Right lobe of liver (tissue), 6 donors: ENCODE measurements around the gene DEDD2. TPM values are rescaled to one million over a fixed set of nuclear protein-coding genes. Genes with fewer than 3 reads are reported as not detected.

ENCODE experiments used
- ATAC-seq, 4 donors: fragments of 200-7000 bp; cut with Tn5 transposase; one replicate each; pipeline ENCODE4 v1.9.1; 2020; ENCODE audit warnings: mild to moderate bottlenecking in 4 of 4, moderate library complexity in 4 of 4
- DNase-seq, 3 donors: peaks; one replicate each; pipeline ENCODE4 v3.0.0-alpha.2; 2020
- H3K27ac ChIP-seq, 3 donors: fragments of 200-600 bp; one replicate each; pipeline ENCODE4 v1.8.0; 2022
- H3K27me3 ChIP-seq, 2 donors: fragments of 200-600 bp; one replicate each; pipeline ENCODE4 v1.8.0; 2022
- H3K36me3 ChIP-seq, 4 donors: fragments of 200-600 bp; sonication (generic) in 1 of 4; one replicate each; pipeline versions ENCODE4 v1.5.1 to v1.8.0; 2017 to 2022; ENCODE audit warnings: control low read depth in 1 of 4
- H3K4me1 ChIP-seq, 4 donors: fragments of 200-600 bp; sonication (generic) in 1 of 4; one replicate each; pipeline versions ENCODE4 v1.5.1 to v1.8.0; 2017 to 2022; ENCODE audit warnings: control low read depth in 1 of 4
- H3K4me3 ChIP-seq, 3 donors: fragments of 200-600 bp; one replicate each; pipeline ENCODE4 v1.8.0; 2022
- H3K9me3 ChIP-seq, 4 donors: fragments of 200-600 bp; sonication (generic) in 1 of 4; one replicate each; pipeline versions ENCODE4 v1.5.1 to v1.8.0; 2017 to 2022; ENCODE audit warnings: control low read depth in 1 of 4
- POLR2A ChIP-seq: fragments of 450-650 bp; IDR thresholded peaks from one replicate; pipeline ENCODE4 v1.6.1; 2017; ENCODE audit warnings: antibody characterized with exemption, mild to moderate bottlenecking
- WGBS: methylation state at CpG from one replicate; pipeline ENCODE4 v1.1.6; 2018; ENCODE audit warnings: low coverage, low lambda C conversion rate; ENCODE audit not compliant: insufficient coverage; ENCODE audit errors: missing lambda C conversion rate; 5-methylcytosine and 5-hydroxymethylcytosine counted together
- intact Hi-C, 2 donors: fragments of 100-400 bp; cut with DNase I; formaldehyde crosslinking; loops; one replicate each; pipeline versions ENCODE4 v1.11.2 to v1.14.1; 2022
- total RNA-seq, 6 experiments: library from RNA; depleted of rRNA in 2 of 6; stranded (reverse); fragments of >200 nt in 2 of 6; fragmentation: NEBNext Ultra II Directional in 3 of 6; extraction: Animal tissue kit (Norgen Biotek cat#: 25700) in 3 of 6; gene quantifications; one replicate each; pipeline versions ENCODE4 v1.1.0 to v1.2.4, GENCODE V29; 2016 to 2023
- TF ChIP-seq, protein P1 (sequence below), 4 donors: fragments of 200-600 bp in 3 of 4; fragments of 450-650 bp in 1 of 4; IDR thresholded peaks; one replicate each; pipeline versions ENCODE4 v1.5.1 to v1.8.0; 2016 to 2022; ENCODE audit warnings: antibody characterized with exemption in 4 of 4, mild to moderate bottlenecking in 2 of 4
- donor health status: DM: no; HTN: yes; CAD: no.
- donor health status: DM: no; HTN: no; CAD: no.
- donor health status: DM: no; HTN: no; CAD: no.
- donor health status: DM: no; HTN: yes; CAD: no.
- donor health status: DM: no; HTN: yes; CAD: no.

DEDD2 gene
- total RNA-seq, 6 experiments from 2014 or later = 8.1 to 18.0 (median 15.0) TPM

DNA sequence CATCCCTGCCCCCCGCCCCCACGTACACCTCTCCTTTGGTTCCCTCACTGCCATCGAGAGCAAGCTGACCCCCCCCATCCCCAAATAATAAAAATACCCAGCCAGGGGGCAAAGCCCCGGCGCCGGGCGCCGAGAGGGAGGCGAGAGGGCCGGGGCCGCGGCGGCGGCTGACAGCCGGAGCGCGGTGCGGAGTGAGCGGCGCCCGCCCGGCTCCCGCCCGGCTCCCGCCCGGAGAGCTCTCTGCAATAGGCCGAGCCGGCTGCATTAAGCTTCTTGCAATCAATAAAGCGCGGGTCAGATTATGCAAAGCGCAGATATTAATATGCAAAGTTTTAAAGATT is 40.9 kb downstream of the DEDD2 start:
- intact Hi-C loops = no loop called here
- DNase-seq (no peak), ATAC-seq (peak; percentile 26 to 55 (median 38))
- H3K27ac ChIP-seq = no peak overlapping the region
- H3K27me3 ChIP-seq = peaks cover 0 to 12% of the 10 kb centered on the region in 2 donors
- H3K4me3 ChIP-seq = peak overlapping the region in 2 of 3 donors; percentile 6 to 35
- WGBS = under 1% methylated on average over 28 of the region's 31 CpGs
- H3K9me3 ChIP-seq = no peaks in the 10 kb centered on the region
- TF ChIP-seq, protein P1, sequence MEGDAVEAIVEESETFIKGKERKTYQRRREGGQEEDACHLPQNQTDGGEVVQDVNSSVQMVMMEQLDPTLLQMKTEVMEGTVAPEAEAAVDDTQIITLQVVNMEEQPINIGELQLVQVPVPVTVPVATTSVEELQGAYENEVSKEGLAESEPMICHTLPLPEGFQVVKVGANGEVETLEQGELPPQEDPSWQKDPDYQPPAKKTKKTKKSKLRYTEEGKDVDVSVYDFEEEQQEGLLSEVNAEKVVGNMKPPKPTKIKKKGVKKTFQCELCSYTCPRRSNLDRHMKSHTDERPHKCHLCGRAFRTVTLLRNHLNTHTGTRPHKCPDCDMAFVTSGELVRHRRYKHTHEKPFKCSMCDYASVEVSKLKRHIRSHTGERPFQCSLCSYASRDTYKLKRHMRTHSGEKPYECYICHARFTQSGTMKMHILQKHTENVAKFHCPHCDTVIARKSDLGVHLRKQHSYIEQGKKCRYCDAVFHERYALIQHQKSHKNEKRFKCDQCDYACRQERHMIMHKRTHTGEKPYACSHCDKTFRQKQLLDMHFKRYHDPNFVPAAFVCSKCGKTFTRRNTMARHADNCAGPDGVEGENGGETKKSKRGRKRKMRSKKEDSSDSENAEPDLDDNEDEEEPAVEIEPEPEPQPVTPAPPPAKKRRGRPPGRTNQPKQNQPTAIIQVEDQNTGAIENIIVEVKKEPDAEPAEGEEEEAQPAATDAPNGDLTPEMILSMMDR (IDR thresholded peaks at IDR 0.05) = no peak
- no peak for TF ChIP-seq POLR2A
- H3K4me1 ChIP-seq = no peaks in the 10 kb centered on the region
- no peaks in the 10 kb centered on the region for H3K36me3 ChIP-seq

GRCh38 chr19:42175952-42176648 is 41.4 kb downstream of the DEDD2 start:
- peak overlapping the region in 2 of 3 donors; percentile 6 to 35 for H3K4me3 ChIP-seq

GRCh38 chr19:42174958-42175734 is 42.3 kb downstream of the DEDD2 start:
- no peak overlapping the region for H3K27ac ChIP-seq
- no peak overlapping the region for H3K4me3 ChIP-seq
- H3K9me3 ChIP-seq = no peaks in the 10 kb centered on the region
- ATAC-seq (no peak), DNase-seq (no peak)
- H3K36me3 ChIP-seq = no peaks in the 10 kb centered on the region
- H3K4me1 ChIP-seq = no peaks in the 10 kb centered on the region
- peaks cover 0 to 12% of the 10 kb centered on the region in 2 donors for H3K27me3 ChIP-seq
- WGBS = 24% methylated on average over 5 of the region's 6 CpGs
- intact Hi-C loops = no loop called here
- TF ChIP-seq POLR2A = no peak
- TF ChIP-seq, protein P1 (IDR thresholded peaks at IDR 0.05) = no peak

More at GRCh38 chr19:42175952-42176648, 41.4 kb downstream of the DEDD2 start:
- H3K36me3 ChIP-seq = no peaks in the 10 kb centered on the region
- intact Hi-C loops = no loop called here
- no peak for DNase-seq
- no peaks in the 10 kb centered on the region for H3K9me3 ChIP-seq
- no peak overlapping the region for H3K27ac ChIP-seq
- peak in 1 of 4 donors; percentile 24 for ATAC-seq
- no peaks in the 10 kb centered on the region for H3K4me1 ChIP-seq
- WGBS = 5% methylated on average over 34 of the region's 34 CpGs
- peaks cover 0 to 12% of the 10 kb centered on the region in 2 donors for H3K27me3 ChIP-seq
- TF ChIP-seq, protein P1 (IDR thresholded peaks at IDR 0.05) = no peak
- no peak for TF ChIP-seq POLR2A

GRCh38 chr19:42174188-42174587 is 43.3 kb downstream of the DEDD2 start:
- no peak for TF ChIP-seq POLR2A
- TF ChIP-seq, protein P1 (IDR thresholded peaks at IDR 0.05) = no peak
- Histone ChIP-seq H3K36me3 (no peaks in the 10 kb centered on the region), H3K27me3 (peaks cover 0 to 12% of the 10 kb centered on the region in 2 donors), H3K27ac (no peak overlapping the region), H3K4me1 (no peaks in the 10 kb centered on the region), H3K9me3 (no peaks in the 10 kb centered on the region), H3K4me3 (no peak overlapping the region)
- WGBS = 68% methylated on average over 9 of the region's 11 CpGs
- intact Hi-C loops = no loop called here
- DNase-seq (no peak), ATAC-seq (no peak)
